NCI-H1694 treated with DMSO at 0.1 percent for 48 hours (cell line): ENCODE results near the gene GNPNAT1.

ENCODE experiments used
- DNase-seq: peaks from one replicate; lab custom pipeline; 2025; lab: John Stamatoyannopoulos, UW

The GNPNAT1 gene

DNA sequence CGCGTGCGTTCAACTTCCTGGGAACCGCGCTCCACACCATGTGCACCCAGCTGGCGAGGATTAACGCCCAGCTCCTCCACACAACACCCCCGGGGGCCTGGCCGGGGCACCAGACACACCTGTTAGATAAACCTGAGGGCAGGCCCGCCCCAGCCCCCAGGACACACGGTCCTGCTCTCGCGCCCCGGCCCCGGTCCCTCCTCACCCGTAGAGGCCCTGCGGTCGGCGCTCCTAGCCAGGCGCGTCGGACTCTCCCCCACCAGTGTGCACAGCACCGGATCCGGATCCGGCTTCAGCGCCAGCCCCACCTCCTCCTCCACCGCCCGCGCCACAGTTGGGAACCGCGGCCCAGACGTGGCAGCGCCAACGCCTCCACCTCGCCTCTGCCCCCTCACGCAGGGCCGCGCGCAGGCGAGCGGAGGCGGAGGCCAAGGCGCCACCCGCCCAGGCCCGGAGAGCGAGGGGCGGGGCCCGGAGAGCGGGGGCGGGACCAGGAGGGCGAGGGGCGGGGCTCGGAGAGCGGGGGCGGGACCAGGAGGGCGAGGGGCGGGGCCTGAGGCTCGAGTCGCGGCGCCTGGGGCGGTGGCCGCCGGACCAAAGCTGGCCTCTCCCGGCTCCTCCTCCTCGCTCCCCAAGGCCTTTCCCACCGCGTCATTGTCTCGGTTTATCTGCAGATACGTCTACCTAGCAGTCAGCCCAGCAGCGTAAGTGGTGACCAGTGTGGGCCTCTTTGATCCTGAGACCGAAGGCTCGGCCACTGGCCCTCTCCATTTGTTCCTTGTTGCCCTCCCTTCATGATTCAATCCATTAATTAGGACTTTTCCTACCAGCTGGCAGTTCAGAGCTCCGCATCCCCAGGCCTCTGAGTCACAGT, at the start of gene GNPNAT1:
Gene GNPNAT1 (minus strand): TSS at position 385 of the 874 bp plus-strand sequence. CDS start 6,957 bp downstream, outside the sequence.
- DNase-seq, result peak; percentile 27

- DNase-seq, result no peak
Observed at GRCh38 chr14:52840877-52841276, 49.5 kb upstream of the GNPNAT1 start.

- no peak for DNase-seq
Observed at GRCh38 chr14:52837451-52837850, 46.0 kb upstream of the GNPNAT1 start.

GRCh38 chr14:52836063-52836462, 44.7 kb upstream of the GNPNAT1 start:
- no peak for DNase-seq

DNA sequence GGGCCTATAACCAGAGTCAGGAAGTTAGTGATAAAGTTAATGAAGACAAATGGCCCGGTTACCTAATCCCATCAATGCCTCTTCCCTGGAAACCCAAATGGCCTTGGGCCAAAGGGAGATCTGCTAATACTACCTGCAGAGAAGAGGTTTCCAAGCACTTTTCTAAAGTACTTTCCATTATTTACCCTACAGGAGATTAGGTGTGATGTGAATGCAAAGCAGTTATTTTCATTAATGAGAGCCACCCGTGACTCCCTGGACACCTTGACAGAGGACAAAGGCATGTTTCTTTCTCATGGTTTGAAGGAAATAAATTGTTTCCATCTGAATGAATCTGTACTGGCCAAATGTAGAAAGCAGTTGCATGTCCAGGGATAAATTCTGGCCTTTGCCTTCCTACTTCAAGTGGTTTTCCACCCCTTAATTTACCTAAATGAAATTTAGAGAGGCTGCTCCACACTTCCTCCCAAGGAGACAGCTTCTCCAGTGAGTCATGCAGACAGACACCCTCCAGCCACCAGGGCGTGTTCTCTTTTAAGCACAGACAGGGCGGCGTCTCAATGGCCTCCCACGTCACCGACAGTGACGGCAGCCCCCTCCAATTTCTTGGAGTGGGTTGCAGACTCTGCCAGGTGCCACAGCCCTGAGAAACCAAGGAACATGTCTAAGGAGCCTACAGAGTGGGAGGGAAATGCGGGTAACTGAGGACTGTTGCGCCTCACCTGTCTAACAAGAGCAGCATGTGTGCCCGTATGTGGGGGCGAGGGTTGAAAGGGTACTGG, 43.9 kb upstream of the GNPNAT1 start:
- DNase-seq, result no peak

- DNase-seq, result no peak
Observed at GRCh38 chr14:52834440-52834842, 43.0 kb upstream of the GNPNAT1 start.

GRCh38 chr14:52833891-52834290, 42.5 kb upstream of the GNPNAT1 start:
- no peak for DNase-seq

DNA sequence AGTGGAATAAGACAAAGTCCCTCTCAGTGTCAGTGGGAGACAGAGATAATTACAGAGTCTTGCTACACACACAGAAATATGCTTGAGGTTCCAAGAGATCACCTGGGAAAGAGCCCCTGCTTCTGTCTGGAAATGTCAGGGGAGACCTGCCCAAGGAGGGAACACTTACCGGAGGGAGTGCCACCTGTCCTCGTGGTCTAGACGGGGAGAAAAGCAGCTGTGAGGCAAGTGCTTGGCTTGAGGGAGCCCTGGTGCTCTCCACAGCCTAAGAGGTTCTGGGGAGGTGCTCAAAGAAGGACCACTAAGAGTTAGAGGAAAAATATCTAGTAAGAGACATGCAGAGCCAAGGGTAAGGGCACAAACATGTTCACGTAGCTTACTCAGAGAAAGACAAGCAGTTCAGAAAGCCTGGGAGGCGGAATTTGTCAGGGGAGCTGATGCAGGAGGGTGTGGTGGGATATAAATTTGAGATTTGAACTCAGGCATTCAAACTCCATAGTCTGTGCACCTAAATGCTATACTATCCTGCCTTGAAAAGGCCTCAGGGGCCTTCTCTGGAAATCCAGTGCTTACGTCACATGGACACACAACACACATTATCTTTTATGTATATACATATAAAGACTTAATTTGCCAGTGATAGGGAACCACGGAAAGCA, 38.2 kb upstream of the GNPNAT1 start:
- DNase-seq, result no peak

- DNase-seq, result no peak
Observed at GRCh38 chr14:52827426-52827825, 36.0 kb upstream of the GNPNAT1 start.

- no peak for DNase-seq
Observed at GRCh38 chr14:52825085-52825484, 33.7 kb upstream of the GNPNAT1 start.

- DNase-seq, result no peak
Observed at GRCh38 chr14:52824462-52824861, 33.1 kb upstream of the GNPNAT1 start.

DNA sequence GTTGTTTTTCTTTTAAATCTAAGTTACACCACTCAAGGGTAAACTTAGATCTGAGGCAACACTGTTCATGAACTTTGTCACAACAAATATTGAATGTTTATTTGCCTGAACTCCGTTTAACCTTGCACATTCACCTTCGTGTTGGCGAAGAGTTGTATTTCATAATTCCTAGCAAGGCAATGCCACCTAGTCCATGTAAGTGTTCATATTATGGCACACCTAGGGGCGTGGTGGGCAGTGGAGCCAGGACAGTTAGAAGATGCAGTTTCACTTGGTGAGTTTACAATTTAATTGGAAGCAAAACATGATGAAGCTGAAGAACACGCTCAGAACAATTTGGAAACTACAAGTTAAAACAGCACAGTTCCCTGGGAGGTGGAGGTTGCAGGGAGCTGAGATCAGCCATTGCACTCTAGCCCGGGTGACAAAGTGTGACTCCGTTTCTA, 30.4 kb upstream of the GNPNAT1 start:
- DNase-seq, result no peak

GRCh38 chr14:52808101-52808500, 16.7 kb upstream of the GNPNAT1 start:
- DNase-seq, result no peak

- no peak for DNase-seq
Observed at GRCh38 chr14:52806115-52806514, 14.7 kb upstream of the GNPNAT1 start.

GRCh38 chr14:52802597-52802996, 11.2 kb upstream of the GNPNAT1 start:
- DNase-seq, result no peak

- DNase-seq, result no peak
Observed at GRCh38 chr14:52801014-52801712, 9.8 kb upstream of the GNPNAT1 start.

DNA sequence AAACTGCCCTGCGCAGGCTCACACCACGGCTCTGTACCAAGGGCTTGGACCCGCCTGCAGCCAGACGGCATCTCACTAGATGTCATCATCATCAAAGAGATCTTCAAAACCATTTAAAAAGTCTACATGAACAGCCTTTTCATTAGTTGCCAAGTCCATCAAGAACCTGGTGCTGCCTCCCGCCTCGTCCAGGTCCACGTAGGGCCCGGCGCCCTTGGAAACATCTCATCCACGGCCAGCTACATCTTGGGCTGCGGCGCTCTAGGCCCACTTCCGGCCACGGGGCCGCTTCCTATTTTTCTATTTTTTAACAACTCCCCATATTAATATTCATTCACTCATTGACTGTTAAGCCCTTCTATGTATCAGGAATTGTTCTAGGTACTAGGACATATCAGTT, 7.4 kb upstream of the GNPNAT1 start:
- DNase-seq, result no peak

DNA sequence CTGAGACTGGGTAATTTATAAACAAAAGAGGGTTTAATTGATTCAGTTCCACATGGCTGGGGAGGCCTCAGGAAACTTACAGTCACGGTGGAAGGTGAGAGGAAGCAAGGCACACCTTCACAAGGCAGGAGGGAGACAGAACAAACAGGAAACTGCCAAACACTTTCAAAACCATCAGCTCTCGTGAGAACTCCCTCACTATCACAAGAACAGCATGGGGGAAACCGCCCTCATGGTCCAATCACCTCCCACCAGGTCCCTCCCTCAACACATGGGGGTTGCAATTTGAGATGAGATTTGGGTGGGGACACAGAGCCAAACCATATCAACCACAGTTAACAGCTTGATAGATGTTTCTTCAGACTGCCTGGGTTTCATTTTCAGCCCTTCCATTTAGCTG, 6.2 kb upstream of the GNPNAT1 start:
- no peak for DNase-seq

DNA sequence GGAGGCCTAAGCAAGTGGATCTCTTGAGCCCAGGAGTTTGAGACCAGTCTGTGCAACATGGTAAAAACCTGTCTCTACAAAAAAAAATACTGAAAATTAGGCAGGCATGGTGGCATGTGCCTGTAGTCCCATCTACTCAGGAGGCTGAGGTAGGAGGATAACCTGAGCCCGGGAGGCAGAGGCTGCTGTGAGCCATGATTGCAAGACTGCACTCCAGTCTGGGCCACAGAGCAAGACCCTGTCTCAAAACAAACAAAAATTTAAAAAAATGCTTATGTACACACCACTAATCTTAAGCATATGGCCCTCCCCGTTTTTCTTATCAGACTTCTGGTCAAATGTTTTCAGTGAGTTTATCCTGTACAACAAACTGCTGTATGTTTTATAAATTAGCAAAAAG, 1.7 kb upstream of the GNPNAT1 start:
- no peak for DNase-seq

DNA sequence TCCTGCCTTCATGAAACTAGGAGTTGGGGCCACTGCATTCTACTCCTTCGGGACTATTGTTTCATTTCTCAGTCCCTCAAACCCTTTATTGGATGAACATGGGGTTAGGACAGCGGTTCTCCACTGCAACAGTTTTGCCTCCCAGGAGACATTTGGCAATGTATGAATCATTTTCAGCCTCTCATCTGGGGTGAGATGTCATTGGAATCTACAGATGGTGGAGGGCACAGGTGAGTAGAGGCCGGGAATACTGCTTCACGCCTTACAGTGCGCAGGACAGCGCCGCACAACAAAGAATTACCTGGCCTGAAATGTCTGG, 649 bp upstream of the GNPNAT1 start:
- no peak for DNase-seq

- no peak for DNase-seq
Observed at GRCh38 chr14:52790756-52791222, 618 bp downstream of the GNPNAT1 start.
